CD4-positive, alpha-beta T cell treated with Interleukin-21 for 1 hour (primary cell): ENCODE results near the gene CACNA2D3.
"Not testable (repeated sequence)": the region's sequence is repeated elsewhere in the genome, so short reads cannot be mapped to it uniquely, and the experiment has no call there.

Experiments
- DNase-seq: peaks from one replicate; pipeline ENCODE4 v3.0.0-alpha.2; 2020

CACNA2D3 gene

DNA sequence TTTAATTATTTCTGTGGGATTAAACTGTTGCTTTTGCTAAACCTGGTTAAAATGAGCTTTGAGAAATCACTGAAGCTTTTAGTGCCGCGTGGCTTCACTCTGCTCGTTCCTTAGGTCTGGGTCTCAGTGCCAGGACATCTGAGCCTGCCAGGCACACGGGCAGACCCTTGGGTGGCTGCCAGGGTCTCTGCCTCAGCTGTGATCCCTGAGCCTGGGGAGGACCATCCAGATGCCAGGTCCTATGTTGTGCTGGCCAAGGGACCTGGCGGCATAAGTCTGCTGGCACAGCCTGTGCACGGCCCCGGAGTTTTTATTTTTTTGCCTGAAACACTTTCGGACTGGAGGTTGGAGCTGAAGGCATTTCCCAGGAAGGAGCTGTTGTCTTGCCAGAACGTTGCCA is 477.4 kb downstream of the CACNA2D3 start:
- DNase-seq, result no peak

DNA sequence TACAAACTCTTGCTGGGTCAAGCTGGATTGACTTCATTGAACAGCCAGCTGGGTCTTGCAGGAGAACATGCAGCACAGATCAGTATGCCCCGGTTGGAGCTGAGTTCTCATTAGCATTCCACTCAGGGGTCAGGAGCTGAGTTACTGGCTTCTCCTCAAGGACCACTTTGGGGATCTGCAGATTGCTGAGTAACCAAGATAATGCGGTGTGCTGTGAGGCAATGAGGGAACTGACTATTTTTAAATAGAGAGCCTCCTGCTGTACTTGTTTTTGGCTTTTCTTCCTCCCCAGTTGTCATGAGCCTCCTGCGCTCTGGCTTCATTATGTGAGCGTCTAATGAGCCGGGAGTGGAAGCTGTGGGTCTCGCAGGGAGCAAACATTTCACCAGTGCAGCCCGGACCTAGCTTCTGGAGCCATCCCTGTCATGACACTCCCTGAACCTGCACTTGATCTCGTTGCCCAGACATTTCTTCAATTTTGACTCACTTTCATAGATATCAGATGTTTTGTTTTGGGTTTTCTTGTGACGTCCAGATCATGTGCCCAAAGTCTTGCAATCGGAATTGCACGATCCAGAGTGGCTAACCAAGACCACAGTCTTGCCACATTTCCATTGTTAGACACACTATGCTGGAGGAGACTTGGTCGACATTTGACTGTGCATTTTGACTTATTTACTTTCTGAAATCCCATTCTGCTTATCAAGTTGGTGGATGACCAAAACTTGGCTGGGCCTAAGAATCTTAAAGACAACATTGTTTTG is 478.3 kb downstream of the CACNA2D3 start:
- DNase-seq, result no peak

DNA sequence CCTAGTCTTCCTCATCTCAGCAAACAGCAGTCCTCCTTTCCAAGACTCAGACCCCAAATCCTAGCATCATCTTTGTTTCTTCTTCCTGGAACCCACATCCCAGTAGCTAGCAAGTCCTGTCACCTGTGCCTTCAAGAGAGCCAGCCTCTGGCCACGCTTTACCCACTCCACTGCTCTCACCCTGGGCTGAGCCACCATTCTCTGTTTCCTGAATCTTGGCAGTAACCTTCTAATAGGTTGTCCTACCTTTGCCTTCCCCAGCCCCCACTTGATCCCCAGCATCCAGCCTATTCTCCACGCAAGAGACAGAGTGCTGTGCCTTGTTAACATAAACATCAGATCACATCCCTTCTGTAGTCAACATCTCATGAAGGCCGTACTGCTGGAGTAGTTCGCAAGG is 482.1 kb downstream of the CACNA2D3 start:
- DNase-seq, result no peak

DNA sequence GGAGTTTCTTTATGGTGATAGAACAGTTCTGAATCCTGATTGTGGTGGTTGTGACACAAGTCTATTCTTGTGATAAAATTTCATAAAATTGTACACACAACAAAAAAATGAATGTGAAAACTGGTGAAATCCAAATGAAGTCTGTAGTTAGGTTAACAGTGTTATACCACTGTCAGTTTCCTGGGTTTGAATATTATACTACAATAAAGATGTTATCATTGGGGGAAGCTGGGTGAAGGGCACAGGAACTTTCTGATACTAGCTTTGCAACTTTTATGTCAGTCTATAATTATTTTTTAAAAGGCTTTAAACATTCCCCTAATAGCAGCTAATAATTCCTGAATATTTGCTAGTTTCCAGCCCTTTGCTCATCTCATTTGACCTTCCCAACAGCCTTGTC is 485.7 kb downstream of the CACNA2D3 start:
- no peak for DNase-seq

DNA sequence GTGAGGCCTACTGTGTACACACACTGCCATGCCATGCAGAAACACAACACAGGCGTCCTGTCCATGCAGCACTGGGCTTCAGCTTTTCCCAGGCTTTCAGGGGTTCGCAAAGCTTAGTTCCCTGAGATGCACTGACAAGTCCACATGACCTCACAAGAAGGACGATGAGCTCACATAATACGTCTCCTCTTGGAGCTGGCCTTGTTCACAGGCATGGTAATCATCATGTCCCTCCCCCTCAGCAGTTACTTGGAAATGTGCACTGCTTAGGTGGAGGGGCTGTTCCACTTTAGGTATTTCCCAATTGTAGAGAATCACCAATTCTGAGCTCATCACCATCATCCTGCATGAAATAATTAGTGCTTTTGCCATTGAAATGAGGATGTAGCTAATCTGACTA is 496.7 kb downstream of the CACNA2D3 start:
- no peak for DNase-seq

DNA sequence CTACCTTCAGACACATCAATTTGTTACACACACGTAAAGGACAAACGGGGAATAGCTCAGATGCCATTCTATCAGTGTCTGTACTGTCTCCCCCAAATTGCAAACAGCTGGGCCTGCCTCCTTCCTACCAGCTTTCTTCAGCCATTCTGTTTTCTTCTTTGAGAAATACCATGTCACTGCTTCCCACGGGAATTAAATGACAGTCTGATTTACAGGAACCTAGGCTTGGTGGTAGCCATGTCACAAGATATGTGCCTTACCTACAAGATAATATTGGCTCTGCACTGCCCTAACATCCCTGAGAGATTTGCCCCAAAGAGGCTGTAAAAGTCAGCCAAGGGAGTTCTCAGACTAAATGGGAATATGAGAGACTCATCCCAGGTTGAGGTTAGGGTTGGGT is 497.2 kb downstream of the CACNA2D3 start:
- no peak for DNase-seq

DNA sequence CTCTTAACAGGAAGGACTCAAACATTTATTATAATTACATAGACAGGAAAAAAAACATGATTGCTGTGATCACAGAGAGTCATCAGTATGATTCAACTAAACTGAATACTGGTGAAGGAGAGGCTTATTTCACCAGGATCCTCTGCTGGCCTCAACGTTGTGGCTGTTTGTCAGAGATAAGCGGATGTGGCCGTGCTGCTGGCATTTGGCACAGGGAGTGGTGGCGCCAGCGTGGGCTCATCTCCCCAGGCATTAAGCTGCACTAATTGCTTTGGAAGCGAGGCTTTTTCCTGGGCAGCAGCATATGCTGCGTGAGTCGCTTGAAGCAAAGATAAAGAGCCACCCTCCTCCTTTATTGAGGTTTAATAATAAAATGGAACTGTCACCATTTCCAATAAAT is 498.8 kb downstream of the CACNA2D3 start:
- no peak for DNase-seq

DNA sequence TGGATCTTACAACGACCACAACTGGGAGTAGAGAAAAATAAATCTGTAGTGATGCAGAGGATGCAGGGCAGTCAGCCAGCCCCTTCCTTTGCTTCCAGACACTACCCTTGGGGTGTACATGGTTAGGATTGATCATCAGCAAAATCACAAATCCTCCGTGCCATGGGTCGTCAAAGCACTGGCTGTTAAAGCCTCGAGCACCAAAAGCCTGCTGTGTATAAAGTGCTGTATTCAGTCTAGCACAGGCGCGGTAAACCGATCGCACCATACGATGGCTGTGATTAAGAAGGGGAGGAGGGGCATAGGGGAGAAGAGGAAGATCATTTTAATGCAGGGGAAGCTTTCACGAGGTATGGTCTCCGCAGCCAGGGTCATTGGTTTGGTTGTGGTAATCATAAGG is 500.3 kb downstream of the CACNA2D3 start:
- no peak for DNase-seq

DNA sequence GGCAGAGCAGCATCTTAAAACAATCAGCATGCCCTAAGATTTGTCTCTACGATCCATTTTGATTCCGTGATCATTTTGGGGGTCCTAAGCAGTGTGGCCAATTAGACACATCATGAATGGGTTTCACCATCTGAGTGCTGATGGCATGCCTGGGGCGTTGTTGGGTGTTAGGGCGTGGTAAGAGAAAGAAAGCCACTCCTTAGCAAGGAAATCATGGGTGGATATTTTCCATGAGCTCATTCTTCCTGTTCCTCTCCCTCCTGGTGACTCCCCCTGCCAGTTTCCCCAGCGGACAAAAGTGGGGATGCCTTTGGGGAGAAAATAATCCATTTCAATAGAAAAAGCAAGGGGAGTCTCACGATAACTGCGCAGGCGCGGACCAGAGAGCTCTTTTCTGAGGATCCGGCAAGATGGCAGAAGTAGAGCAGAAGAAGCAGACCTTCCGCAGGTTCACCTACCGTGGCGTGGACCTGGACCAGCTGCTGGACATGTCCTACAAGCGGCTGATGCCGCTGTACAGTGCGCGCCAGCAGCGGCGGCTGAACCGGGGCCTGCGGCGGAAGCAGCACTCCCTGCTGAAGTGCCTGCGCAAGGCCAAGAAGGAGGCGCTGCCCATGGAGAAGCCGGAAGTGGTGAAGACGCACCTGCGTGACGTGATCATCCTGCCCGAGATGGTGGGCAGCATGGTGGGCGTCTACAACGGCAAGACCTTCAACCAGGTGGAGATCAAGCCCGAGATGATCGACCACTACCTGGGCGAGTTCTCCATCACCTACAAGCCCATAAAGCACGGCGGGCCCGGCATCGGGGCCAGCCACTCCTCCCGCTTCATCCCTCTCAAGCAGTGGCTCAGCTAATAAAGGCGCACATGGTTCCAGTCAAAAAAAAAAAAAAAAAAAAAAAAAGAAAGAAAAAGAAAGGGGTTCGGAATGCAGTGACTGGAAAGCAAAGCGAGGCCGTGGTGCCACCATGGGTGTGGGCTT is 503.7 kb downstream of the CACNA2D3 start:
- no peak for DNase-seq

DNA sequence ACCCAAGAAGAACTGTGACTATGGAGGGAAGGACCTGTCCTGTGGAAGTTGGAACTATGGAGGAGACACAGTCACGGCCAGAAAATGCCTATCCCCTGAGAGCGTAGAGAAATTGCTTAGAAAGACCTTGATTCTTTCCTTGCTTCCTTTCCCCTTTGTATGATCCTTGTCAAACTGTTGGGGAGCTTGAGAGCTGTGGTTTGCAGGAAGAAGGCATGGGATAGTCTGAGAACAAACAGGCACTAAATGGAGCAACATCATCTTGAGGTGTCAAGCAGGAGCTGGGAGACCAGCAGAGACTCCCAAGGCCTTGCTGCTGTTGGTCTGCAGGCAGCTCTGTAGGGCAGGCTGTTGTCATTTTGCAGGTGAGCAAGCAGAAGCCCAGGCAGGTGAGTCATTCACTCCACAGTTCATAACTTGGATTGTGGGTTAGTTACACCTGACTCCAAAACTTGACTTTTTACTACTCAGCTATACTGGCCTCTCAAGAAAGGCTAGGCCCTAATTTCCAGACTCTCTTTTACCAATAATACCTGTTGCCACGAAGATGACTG is 506.6 kb downstream of the CACNA2D3 start:
- no peak for DNase-seq

DNA sequence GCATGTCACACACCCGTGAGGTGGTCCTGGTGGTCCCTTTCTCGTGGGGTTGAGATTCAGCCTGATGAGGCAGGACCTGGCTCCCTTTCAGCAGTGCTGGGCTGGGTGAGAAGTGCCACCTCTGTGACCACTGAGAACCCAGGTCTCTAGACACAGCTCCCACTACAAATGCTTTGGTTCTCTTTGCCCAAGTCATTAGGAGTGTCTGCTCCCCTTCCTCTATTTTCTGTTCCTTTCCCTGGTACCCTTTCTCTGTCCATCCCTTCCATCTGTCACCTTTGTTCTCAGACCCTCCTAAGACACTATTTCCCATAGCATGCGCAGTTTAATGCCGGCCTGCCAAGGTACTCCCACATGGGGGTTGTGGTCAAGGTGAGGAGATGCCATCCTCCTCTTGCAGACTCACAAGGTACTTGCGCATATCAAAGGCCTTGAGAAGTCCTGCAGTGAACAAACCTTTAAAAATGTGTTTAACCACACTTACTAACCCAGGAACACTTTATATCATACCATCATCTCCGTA is 507.8 kb downstream of the CACNA2D3 start:
- DNase-seq, result no peak

DNA sequence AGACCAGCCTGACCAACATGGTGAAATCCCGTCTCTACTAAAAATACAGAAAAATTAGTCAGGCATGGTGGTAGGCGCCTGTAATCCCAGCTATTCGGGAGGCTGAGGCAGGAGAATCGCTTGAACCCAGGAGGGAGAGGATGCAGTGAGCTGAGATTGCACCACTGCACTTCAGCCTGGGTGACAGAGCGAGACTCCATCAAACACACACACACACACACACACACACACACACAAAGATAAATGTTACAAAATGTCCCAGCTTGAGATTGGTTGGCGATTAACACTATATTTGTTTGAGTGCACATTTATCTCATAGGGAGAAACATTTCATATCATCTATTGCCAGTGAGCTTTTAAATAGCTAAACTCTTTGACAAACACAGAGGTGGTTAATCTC is 508.6 kb downstream of the CACNA2D3 start:
- DNase-seq, result not testable (repeated sequence)

DNA sequence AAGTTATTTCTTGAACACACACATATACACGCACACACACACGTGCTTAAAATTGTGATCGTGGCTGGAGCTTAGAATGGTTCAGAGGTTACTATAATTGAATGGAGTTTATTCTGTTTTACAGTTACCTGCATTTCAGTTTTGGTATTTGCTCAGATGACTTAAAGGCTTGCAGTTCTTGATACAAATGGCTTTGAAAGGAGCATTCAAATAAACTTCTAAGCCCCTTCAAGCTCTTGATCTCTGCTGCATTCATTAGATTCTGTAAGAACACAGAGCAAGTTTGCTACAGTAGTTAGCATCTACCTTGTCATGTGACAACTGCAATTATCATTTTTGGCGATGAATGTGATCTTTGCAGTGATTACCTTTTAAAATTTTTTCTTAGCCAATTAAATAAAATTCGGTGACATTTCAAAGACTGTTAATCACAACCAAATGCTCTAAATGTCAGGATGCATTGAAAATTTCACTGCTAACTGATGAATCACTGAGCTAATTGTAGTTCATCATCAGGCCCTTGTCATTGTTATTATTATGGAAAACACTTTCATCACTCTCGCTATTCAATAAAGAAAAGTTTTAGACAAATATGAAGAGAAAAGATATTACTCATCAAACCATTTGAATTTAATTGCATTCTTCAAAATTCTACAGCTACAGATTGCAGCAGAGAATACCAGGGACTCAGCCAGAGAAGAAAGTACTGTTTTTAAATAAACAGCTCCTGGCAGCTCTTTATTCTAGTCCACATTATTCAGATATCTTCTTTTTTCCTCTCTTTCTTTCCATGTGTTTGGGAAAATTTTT is 509.4 kb downstream of the CACNA2D3 start:
- no peak for DNase-seq

DNA sequence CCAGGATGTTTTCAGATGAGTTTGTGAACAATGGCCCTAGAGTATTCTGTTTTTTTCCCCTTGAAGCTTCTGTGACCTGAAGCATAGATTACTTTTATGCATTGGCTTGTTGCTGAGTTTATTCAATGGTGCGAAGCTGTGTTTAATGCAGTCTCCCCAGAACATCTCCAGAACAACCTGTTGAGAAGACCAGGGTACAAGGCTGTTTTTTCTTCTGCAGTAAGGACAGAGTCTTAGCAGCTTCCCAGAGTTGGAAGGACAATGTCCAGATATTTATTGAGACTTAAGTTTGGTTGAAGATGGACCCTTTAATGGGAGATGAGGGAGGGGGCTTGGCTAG is 509.9 kb downstream of the CACNA2D3 start:
- DNase-seq, result no peak

DNA sequence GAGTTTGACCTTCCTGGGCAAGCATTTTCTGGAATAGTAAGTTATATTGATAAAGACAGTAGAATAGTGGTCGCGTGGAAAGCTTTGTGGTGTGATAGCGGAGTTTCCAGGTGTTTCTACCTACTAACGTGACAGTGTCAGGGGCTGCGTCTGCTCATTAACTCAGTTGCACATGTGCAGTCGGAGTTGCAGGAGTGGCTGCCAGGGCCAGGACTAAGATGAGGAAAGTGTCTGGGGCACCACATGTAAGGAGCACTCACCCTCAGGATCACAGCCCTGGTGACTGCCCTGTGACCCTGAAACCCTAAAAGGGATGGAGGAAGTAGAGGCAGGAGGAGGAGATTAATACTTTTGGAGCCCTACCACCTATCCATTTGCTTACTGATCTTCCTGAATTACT is 510.5 kb downstream of the CACNA2D3 start:
- no peak for DNase-seq

DNA sequence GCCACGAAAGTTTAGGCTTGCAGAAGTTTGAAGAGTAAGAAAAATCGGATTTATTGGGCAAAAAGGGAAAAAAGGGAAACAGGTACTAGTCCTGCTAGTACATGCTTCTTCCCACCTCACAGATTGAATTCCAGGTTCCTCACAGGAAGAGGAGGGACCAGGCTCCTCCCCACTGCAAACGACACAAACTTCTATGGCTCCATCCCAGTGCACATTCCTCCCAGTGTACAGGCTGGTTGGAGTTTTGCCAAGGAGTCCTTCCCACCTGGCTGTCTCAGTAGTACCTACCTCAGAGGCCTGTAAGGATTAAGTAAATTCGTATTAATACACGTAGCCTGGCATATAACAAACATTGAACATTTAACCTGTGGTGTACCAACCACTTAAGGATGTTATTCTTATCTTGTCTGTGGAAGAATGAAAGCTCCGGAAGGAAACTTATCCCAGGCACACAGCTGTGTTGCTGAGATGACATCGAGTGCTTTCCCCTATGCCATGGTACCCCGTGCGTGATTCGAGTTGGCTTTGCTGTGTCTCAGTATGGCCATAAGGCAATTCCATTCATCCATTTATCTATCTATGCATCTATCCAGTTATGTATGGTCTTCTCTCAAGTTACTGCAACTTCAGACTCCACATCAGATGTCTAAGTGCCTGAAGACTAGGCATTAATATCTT is 511.2 kb downstream of the CACNA2D3 start:
- no peak for DNase-seq

DNA sequence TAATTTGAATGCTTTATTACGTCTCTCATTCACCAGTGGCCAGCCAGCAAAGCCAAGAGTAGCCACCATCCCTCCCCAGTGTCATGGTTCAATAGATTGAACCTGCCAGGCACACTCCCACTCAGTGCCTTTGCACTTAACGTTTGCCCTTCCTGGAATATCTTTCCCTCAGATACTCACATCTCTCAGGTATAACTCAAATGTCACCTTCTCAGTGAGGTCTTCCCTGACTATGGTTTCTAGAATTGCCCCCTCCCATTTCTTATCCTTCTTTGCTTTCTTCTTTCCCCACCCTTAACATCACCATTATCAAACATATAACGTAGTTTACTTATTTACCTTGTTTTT is 511.7 kb downstream of the CACNA2D3 start:
- no peak for DNase-seq

DNA sequence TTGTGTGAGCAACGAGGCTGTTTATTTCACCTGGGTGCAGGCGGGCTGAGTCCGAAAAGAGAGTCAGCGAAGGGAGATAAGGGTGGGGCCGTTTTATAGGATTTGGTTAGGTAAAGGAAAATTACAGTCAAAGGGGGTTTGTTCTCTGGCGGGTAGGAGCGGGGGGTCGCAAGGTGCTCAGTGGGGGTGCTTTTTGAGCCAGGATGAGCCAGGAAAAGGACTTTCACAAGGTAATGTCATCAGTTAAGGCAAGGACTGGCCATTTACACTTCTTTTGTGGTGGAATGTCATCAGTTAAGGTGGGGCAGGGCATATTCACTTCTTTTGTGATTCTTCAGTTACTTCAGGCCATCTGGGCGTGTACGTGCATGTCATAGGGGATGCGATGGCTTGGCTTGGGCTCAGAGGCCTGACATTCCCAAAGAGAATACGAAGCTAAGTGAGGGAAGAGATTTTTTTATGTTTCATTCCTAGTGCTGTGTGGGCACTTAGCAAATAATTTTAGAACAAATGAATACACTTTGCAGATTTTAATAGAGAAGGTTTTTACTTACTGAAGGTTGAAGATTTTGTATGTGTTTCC is 517.5 kb downstream of the CACNA2D3 start:
- DNase-seq, result not testable (repeated sequence)

DNA sequence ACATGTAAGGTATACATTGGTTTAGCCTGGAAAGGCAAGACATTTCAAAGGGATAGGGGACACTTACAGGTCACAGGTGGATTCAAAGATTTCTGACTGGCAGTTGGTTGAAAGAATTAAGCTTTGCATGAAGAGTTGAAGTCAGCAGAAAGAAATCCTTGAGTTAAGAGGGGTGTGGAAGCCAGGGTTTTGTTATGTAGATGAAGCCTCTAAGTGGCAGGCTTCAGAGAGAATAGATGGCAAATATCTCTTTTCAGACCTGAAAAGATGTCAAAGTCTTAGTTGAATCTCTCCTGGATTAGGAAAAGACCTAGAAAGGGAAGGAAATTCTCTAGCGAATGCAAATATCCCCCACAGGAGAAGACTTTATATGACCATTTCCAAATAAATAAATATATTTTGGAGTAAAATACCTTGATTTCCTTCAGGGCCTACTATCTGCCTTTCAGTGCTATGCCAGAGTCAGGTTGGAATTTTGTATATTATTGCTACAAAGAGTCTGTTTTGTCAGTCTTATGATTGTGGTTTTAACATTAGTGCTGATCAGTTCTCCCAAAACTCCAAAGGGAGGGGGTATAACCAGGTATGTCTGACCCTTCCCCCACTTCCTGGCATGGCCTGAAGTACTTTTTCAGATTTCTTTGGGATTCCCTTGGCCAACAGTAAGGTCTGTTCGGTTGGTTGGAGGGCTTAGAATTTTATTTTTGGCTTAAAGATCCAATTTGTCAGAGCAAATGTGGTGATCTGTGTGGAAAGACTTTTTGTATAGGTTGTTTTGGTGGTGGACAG is 519.1 kb downstream of the CACNA2D3 start:
- no peak for DNase-seq

DNA sequence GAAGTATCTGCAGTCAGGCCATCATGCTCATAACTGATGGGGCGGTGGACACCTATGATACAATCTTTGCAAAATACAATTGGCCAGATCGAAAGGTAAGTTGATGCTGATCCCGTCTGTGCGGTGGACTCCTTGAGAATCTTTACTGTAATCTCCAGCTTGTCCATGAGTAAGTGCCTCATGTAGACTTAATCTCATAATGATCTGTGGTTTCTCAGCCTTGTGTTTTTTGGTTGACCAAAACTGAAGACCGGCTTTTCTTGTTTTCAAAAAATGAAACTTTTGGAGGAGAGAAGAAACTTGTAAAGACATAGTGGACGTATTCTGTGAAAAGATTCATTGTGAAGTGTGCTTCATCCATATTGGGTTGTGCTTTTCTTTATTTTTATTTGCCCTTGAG is 519.8 kb downstream of the CACNA2D3 start:
- DNase-seq, result no peak

DNA sequence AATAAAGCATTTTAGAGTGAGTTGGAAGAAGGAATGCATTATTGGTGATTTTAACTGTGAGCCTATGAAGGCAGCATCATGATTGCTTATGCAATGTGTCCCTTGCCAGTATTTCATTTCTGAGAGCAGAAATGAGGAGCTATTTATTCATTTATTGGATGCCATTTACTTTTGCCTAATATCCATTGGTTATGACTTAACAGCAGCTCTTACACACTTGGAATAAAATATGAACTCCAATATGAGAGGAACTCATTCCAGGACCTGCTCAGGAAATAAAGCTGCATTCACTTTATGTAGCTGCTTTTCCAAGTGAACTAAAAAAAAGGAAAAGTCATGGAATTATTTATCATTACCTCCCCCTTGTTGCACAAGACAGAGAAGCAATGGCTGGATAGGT is 525.4 kb downstream of the CACNA2D3 start:
- DNase-seq, result no peak
